Thyroid gland (tissue), 4 donors: ENCODE results near the gene CCDC63.

Experiments used
- CTCF ChIP-seq, 6 experiments: fragments of 200-600 bp in 3 of 6; fragments of 450-650 bp in 3 of 6; sonication (generic) in 3 of 6; IDR thresholded peaks; one replicate each; pipeline ENCODE4 v1.5.1; 2016 to 2019; ENCODE audit warnings: antibody characterized with exemption in 6 of 6, mild to moderate bottlenecking in 2 of 6, inconsistent platforms in 1 of 6, moderate library complexity in 1 of 6
- POLR2A ChIP-seq, 2 donors: fragments of 450-650 bp; IDR thresholded peaks; one replicate each; pipeline ENCODE4 v1.6.1; 2017; ENCODE audit warnings: antibody characterized with exemption in 2 of 2, mild to moderate bottlenecking in 2 of 2, moderate library complexity in 1 of 2

- TF ChIP-seq POLR2A (IDR thresholded peaks at IDR 0.05) (no peak), CTCF (IDR thresholded peaks at IDR 0.05) (no peak)
Observed at GRCh38 chr12:110936367-110937103, 89.7 kb downstream of the CCDC63 start.
